Ovary (tissue), 9 donors: ENCODE measurements around the gene AMBRA1. TPM values are rescaled to one million over a fixed set of nuclear protein-coding genes. Genes with fewer than 3 reads are reported as not detected.

ENCODE experiments used
- DNase-seq, 5 donors: peaks; one replicate each; pipeline ENCODE4 v3.0.0-alpha.2; 2019 to 2020
- H3K27ac ChIP-seq, 2 donors: fragments of 200-600 bp; one replicate each; pipeline versions ENCODE4 v1.5.1 to v1.8.0; 2019 to 2022
- H3K27me3 ChIP-seq: fragments of 200-600 bp; one replicate; pipeline ENCODE4 v1.8.0; 2022
- H3K36me3 ChIP-seq: fragments of 200-600 bp; sonication (generic); one replicate; pipeline ENCODE4 v1.5.1; 2019
- H3K4me1 ChIP-seq: one replicate; pipeline ENCODE4 v1.8.1; 2013; ENCODE audit warnings: mild to moderate bottlenecking, moderate library complexity; ENCODE audit not compliant: insufficient read depth
- H3K4me3 ChIP-seq: fragments of 200-600 bp; sonication (generic); one replicate; pipeline ENCODE4 v1.5.1; 2017
- H3K9me3 ChIP-seq, 2 donors: fragments of 200-600 bp in 1 of 2; sonication (generic) in 1 of 2; one replicate each; pipeline versions ENCODE4 v1.5.1 to v1.8.1; 2013 to 2019; ENCODE audit warnings: mild to moderate bottlenecking in 1 of 2, moderate library complexity in 1 of 2
- EP300 ChIP-seq: sonication (generic); formaldehyde crosslinking; IDR thresholded peaks from one replicate; pipeline ENCODE4 v1.6.1; 2017; ENCODE audit warnings: antibody characterized with exemption
- POLR2A ChIP-seq: fragments of 450-650 bp; IDR thresholded peaks from one replicate; pipeline ENCODE4 v1.6.1; 2017; ENCODE audit warnings: antibody characterized with exemption, mild to moderate bottlenecking, moderate library complexity
- WGBS, 3 donors: extraction: QIAGEN DNeasy Blood & Tissue Kit in 1 of 3; methylation state at CpG; one replicate each; pipeline versions ENCODE4 v1.1.5 to v1.1.7; 2013 to 2017; 5-methylcytosine and 5-hydroxymethylcytosine counted together
- intact Hi-C, 4 donors: fragments of 100-400 bp; cut with DNase I; formaldehyde crosslinking; loops; one replicate each; pipeline versions ENCODE4 v1.11.0 to v1.15.1; 2022 to 2023
- polyA plus RNA-seq, 2 donors: library from polyadenylated mRNA; stranded (reverse); fragments of 200-250 nt in 1 of 2; fragments of 350-450 nt in 1 of 2; fragmentation: Illumina TruSeq in 1 of 2; extraction: RNeasy Lipid Tissue Mini Kit (QIAGEN cat#74804) in 1 of 2; gene quantifications; one replicate each; pipeline ENCODE4 v1.2.3, GENCODE V29; 2013 to 2014
- total RNA-seq, 7 donors: library from RNA; depleted of rRNA in 2 of 7; stranded (reverse); fragments of >200 nt in 2 of 7; fragmentation: NEBNext Ultra II Directional in 3 of 7; extraction: Animal tissue kit (Norgen Biotek cat#: 25700) in 3 of 7; gene quantifications; one replicate each; pipeline versions ENCODE4 v1.1.0 to v1.2.4, GENCODE V29; 2016 to 2023
- TF ChIP-seq, protein P1 (sequence below), 3 donors: fragments of 450-650 bp in 2 of 3; fragments of 200-600 bp in 1 of 3; IDR thresholded peaks; one replicate each; pipeline versions ENCODE4 v1.5.1 to v1.8.0; 2016 to 2022; ENCODE audit warnings: antibody characterized with exemption in 3 of 3, mild to moderate bottlenecking in 1 of 3
- donor health status: DM: no; HTN: no; CAD: no; lungs with moderate emphysema.
- donor health status: DM: no; HTN: no; CAD: no.
- donor health status: Bipolar disorder and iron deficiency.
- donor health status: DM: yes; HTN: yes; CAD: no.
- donor health status: DM: no; HTN: no; CAD: no.
- donor health status: DM: yes; HTN: yes; CAD: no.

AMBRA1 gene
- total and polyA plus RNA-seq, 9 donors: 18.7 to 38.1 (median 30.1) TPM

- no peaks in the 10 kb centered on the region for H3K4me1 ChIP-seq
- H3K4me3 ChIP-seq: no peak overlapping the region
- no peak for TF ChIP-seq POLR2A
- TF ChIP-seq EP300: no peak
- TF ChIP-seq, protein P1, sequence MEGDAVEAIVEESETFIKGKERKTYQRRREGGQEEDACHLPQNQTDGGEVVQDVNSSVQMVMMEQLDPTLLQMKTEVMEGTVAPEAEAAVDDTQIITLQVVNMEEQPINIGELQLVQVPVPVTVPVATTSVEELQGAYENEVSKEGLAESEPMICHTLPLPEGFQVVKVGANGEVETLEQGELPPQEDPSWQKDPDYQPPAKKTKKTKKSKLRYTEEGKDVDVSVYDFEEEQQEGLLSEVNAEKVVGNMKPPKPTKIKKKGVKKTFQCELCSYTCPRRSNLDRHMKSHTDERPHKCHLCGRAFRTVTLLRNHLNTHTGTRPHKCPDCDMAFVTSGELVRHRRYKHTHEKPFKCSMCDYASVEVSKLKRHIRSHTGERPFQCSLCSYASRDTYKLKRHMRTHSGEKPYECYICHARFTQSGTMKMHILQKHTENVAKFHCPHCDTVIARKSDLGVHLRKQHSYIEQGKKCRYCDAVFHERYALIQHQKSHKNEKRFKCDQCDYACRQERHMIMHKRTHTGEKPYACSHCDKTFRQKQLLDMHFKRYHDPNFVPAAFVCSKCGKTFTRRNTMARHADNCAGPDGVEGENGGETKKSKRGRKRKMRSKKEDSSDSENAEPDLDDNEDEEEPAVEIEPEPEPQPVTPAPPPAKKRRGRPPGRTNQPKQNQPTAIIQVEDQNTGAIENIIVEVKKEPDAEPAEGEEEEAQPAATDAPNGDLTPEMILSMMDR (IDR thresholded peaks at IDR 0.05): no peak
- H3K27me3 ChIP-seq: no peaks in the 10 kb centered on the region
- no peaks in the 10 kb centered on the region for H3K36me3 ChIP-seq
- intact Hi-C loops: loop anchor here in 1 of 4 donors (2.0 kb wide), 1 partner anchor 60 kb away; no protein-coding TSS in a partner anchor
- no peak for DNase-seq
- no peaks in the 10 kb centered on the region for H3K9me3 ChIP-seq
- 88 to 97% (median 90%) methylated on average over 1 of the region's 1 CpG for WGBS, 3 donors
- H3K27ac ChIP-seq: no peak overlapping the region
These were observed 121.2 kb downstream of the AMBRA1 start for GRCh38 chr11:46472662-46472994.

DNA sequence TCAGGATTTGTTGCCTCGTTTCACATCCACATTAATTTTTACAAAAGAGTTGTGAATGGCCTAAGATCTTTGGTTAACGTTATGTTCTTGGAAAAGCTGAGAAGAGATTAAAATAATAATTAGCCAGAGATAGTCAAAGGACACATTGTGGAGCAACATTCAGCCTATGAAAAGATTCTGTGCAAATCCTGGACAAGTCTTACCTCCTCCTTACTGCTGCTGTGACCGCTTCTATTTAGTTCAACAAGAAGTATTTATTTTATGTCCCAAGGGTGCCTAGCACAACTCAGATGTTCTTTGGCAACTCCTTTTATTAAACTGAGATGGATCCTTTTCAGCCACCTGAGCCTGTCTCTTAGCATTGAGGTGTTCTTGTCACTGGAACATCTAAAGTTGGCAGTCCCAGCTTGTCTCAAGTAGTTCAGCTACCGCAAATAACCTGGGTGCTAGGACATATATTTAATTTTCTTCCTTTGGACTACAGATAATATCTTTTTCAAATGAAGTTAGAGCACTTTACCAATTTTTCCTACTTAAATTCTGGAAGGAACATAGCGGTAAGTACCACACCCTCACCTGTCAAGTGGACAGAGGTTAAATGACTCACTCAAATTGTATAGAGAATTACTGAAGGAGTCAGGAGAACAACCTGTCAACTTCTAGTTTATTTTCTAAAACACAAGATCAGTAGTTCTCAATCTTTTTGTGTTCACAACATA, 121.7 kb downstream of the AMBRA1 start:
- no peaks in the 10 kb centered on the region for H3K4me1 ChIP-seq
- WGBS, 3 donors: 64 to 74% (median 69%) methylated on average over 5 of the region's 5 CpGs
- no peak overlapping the region for H3K27ac ChIP-seq
- no peak overlapping the region for H3K4me3 ChIP-seq
- intact Hi-C loops: loop anchor here in 1 of 4 donors (2.0 kb wide), 1 partner anchor 59 kb away; no protein-coding TSS in a partner anchor
- TF ChIP-seq, protein P1 (IDR thresholded peaks at IDR 0.05): no peak
- no peak for TF ChIP-seq POLR2A
- no peak for TF ChIP-seq EP300
- no peak for DNase-seq
- H3K9me3 ChIP-seq: no peaks in the 10 kb centered on the region
- H3K27me3 ChIP-seq: no peaks in the 10 kb centered on the region
- H3K36me3 ChIP-seq: no peaks in the 10 kb centered on the region

- no peak for DNase-seq
- no peak for TF ChIP-seq POLR2A
- TF ChIP-seq, protein P1 (IDR thresholded peaks at IDR 0.05): no peak
- no peak for TF ChIP-seq EP300
- Histone ChIP-seq H3K4me3 (no peak overlapping the region), H3K4me1 (no peaks in the 10 kb centered on the region), H3K27me3 (no peaks in the 10 kb centered on the region), H3K27ac (no peak overlapping the region), H3K36me3 (no peaks in the 10 kb centered on the region), H3K9me3 (no peaks in the 10 kb centered on the region)
- intact Hi-C loops: no loop called here
- WGBS, 3 donors: 95 to 97% (median 95%) methylated on average over 4 of the region's 4 CpGs
These were observed 123.9 kb downstream of the AMBRA1 start for GRCh38 chr11:46469926-46470325.

DNA sequence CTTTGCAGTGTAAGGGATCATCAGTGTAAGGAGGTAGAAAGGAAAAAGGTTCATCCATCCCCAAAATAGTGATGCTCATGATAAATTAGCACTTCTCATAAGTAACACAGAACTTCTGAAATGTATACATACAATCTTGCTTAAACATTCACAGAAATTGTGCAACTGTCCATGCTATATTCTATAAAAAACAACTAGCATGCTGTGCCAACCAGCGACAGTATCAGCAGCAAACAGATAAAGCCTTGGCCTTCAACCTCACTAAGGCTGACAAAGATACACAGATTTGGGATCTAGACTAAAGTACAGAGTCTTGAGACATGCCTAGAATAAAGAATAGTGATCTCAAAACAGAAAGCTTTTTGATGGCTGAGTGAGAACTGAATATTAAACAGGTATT, 128.1 kb downstream of the AMBRA1 start:
- 87 to 97% (median 95%) methylated on average over 1 of the region's 1 CpG for WGBS, 3 donors
- DNase-seq: no peak
- Histone ChIP-seq H3K4me1 (peaks cover 3% of the 10 kb centered on the region), H3K27ac (no peak overlapping the region), H3K4me3 (no peak overlapping the region), H3K9me3 (no peaks in the 10 kb centered on the region), H3K36me3 (no peaks in the 10 kb centered on the region), H3K27me3 (no peaks in the 10 kb centered on the region)
- TF ChIP-seq, protein P1 (IDR thresholded peaks at IDR 0.05): no peak
- TF ChIP-seq EP300 (no peak), POLR2A (no peak)
- intact Hi-C loops: no loop called here
